ENCODE data around the gene PPP1CA.

PPP1CA gene

DNA sequence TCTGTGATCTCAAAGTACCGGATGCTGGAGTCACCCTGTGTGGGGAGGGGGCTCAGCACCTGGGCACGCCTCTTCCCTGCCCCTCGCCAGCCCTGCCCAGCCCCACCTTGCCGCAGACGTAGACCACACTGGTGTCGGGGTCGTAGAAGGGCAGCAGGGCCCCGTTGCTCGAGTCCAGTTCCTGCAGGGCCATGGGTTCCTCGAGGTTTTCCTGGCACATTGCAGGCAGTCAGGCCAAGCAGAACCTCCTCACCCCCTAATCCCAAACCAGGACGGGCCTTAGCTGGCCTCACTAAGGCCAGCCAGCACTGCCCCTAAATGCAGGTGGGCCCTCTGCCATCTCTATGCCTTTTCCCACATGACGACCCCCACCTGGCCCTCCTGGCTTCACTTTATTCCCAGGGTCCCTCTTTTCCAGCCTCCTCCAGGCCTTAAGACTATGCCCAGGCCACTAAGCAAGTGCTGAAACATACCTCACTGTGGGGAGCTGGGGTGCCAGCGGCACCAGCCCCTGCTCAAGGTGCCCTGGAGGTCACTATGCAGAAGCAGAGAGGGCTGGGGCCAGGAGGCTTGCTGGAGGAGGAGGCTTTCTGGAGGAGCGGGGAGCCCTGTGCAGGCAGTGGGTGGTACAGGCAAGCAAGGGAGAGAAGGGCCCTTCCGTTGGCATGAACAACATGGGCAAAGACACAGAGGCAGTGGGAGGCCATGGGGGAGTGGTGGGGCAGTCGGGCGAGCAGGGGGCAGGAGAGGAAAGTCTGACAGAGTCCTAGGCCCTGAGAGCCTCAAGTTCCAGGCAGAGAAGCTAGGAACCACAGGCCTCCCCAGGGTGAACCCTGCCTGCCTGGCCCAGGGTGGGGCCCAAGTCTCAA lies 38.8 kb upstream of the PPP1CA start:
- H3K4me1 ChIP-seq (ENCODE audit: control insufficient read depth in 2 of 2, insufficient read depth in 2 of 2, low read length in 2 of 2), result peaks cover 17 to 29% of the 10 kb centered on the region in 2 donors
- peak overlapping the region in 1 of 2 donors; percentile 61 for H3K27ac ChIP-seq (ENCODE audit: low read depth in 2 of 2, low read length in 2 of 2)
- H3K9ac ChIP-seq (ENCODE audit: low read depth in 1 of 2, low read length in 2 of 2), result no peak overlapping the region
- no peaks in the 10 kb centered on the region for H3K9me3 ChIP-seq (ENCODE audit: control insufficient read depth in 2 of 2, low read length in 2 of 2)
- peaks cover 24 to 25% of the 10 kb centered on the region in 2 donors for H3K36me3 ChIP-seq (ENCODE audit: control insufficient read depth in 2 of 2, insufficient read depth in 2 of 2, low read length in 2 of 2)
- H3K27me3 ChIP-seq (ENCODE audit: control insufficient read depth in 2 of 2, insufficient read depth in 2 of 2, low read length in 2 of 2), result no peaks in the 10 kb centered on the region
- no peak overlapping the region for H3K4me3 ChIP-seq (ENCODE audit: low read length in 2 of 2)

- no peaks in the 10 kb centered on the region for H3K27me3 ChIP-seq (ENCODE audit: control insufficient read depth in 2 of 2, insufficient read depth in 2 of 2, low read length in 2 of 2)
- H3K9me3 ChIP-seq (ENCODE audit: control insufficient read depth in 2 of 2, low read length in 2 of 2), result no peaks in the 10 kb centered on the region
- H3K36me3 ChIP-seq (ENCODE audit: control insufficient read depth in 2 of 2, insufficient read depth in 2 of 2, low read length in 2 of 2), result peaks cover 24 to 32% of the 10 kb centered on the region in 2 donors
- no peak overlapping the region for H3K9ac ChIP-seq (ENCODE audit: low read depth in 1 of 2, low read length in 2 of 2)
- peak overlapping the region; percentile 26 to 61 for H3K27ac ChIP-seq (ENCODE audit: low read depth in 2 of 2, low read length in 2 of 2)
- peak overlapping the region in 1 of 2 donors; percentile 44 for H3K4me3 ChIP-seq (ENCODE audit: low read length in 2 of 2)
- H3K4me1 ChIP-seq (ENCODE audit: control insufficient read depth in 2 of 2, insufficient read depth in 2 of 2, low read length in 2 of 2), result peaks cover 17 to 24% of the 10 kb centered on the region in 2 donors
Observed at GRCh38 chr11:67439321-67440228, 37.9 kb upstream of the PPP1CA start.

GRCh38 chr11:67438158-67438902 lies 36.7 kb upstream of the PPP1CA start:
- Histone ChIP-seq H3K27ac (ENCODE audit: low read depth in 2 of 2, low read length in 2 of 2) (peak overlapping the region in 1 of 2 donors; percentile 87), H3K4me3 (ENCODE audit: low read length in 2 of 2) (peak overlapping the region; percentile 32 to 77), H3K9me3 (ENCODE audit: control insufficient read depth in 2 of 2, low read length in 2 of 2) (no peaks in the 10 kb centered on the region), H3K9ac (ENCODE audit: low read depth in 1 of 2, low read length in 2 of 2) (no peak overlapping the region), H3K27me3 (ENCODE audit: control insufficient read depth in 2 of 2, insufficient read depth in 2 of 2, low read length in 2 of 2) (no peaks in the 10 kb centered on the region), H3K36me3 (ENCODE audit: control insufficient read depth in 2 of 2, insufficient read depth in 2 of 2, low read length in 2 of 2) (peaks cover 37 to 43% of the 10 kb centered on the region in 2 donors), H3K4me1 (ENCODE audit: control insufficient read depth in 2 of 2, insufficient read depth in 2 of 2, low read length in 2 of 2) (peaks cover 17 to 24% of the 10 kb centered on the region in 2 donors)

DNA sequence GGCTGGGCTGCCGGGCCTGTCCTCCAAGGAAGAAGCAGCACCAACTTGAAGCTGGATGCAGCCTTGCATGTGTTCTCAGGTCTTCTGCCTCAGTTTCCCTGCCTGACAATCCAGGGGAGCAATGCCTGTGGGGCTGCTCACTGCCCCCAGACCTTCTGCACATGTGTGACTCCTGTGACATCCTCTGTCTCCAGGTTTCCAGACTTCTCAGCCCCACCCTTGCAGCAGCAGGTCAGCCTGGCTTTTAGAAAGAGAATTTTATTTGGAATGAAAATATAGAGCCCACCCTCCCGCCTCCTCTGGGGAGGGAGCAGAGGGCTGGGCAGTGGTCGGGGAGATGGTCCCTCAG lies 36.1 kb upstream of the PPP1CA start:
- Histone ChIP-seq H3K4me1 (ENCODE audit: control insufficient read depth in 2 of 2, insufficient read depth in 2 of 2, low read length in 2 of 2) (peaks cover 17 to 24% of the 10 kb centered on the region in 2 donors), H3K36me3 (ENCODE audit: control insufficient read depth in 2 of 2, insufficient read depth in 2 of 2, low read length in 2 of 2) (peaks cover 42 to 46% of the 10 kb centered on the region in 2 donors), H3K4me3 (ENCODE audit: low read length in 2 of 2) (peak overlapping the region; percentile 32 to 77), H3K27ac (ENCODE audit: low read depth in 2 of 2, low read length in 2 of 2) (peak overlapping the region; percentile 55 to 87), H3K9ac (ENCODE audit: low read depth in 1 of 2, low read length in 2 of 2) (peak overlapping the region in 1 of 2 donors; percentile 47), H3K9me3 (ENCODE audit: control insufficient read depth in 2 of 2, low read length in 2 of 2) (no peaks in the 10 kb centered on the region), H3K27me3 (ENCODE audit: control insufficient read depth in 2 of 2, insufficient read depth in 2 of 2, low read length in 2 of 2) (no peaks in the 10 kb centered on the region)

- Histone ChIP-seq H3K27me3 (ENCODE audit: control insufficient read depth in 2 of 2, insufficient read depth in 2 of 2, low read length in 2 of 2) (no peaks in the 10 kb centered on the region), H3K9me3 (ENCODE audit: control insufficient read depth in 2 of 2, low read length in 2 of 2) (no peaks in the 10 kb centered on the region), H3K4me3 (ENCODE audit: low read length in 2 of 2) (peak within 1 kb of the TSS; percentile 32 to 77), H3K36me3 (ENCODE audit: control insufficient read depth in 2 of 2, insufficient read depth in 2 of 2, low read length in 2 of 2) (peaks cover 47 to 52% of the 10 kb centered on the region in 2 donors), H3K4me1 (ENCODE audit: control insufficient read depth in 2 of 2, insufficient read depth in 2 of 2, low read length in 2 of 2) (peaks cover 11 to 18% of the 10 kb centered on the region in 2 donors), H3K9ac (ENCODE audit: low read depth in 1 of 2, low read length in 2 of 2) (peak within 1 kb of the TSS in 1 of 2 donors; percentile 52), H3K27ac (ENCODE audit: low read depth in 2 of 2, low read length in 2 of 2) (peak within 1 kb of the TSS; percentile 55 to 87)
Observed at GRCh38 chr11:67437082-67437808, 35.6 kb upstream of the PPP1CA start, which contains the start of gene PTPRCAP. TSS of gene PTPRCAP (minus strand) at chr11:67437682. CDS start at chr11:67437619, 63 bp downstream.

DNA sequence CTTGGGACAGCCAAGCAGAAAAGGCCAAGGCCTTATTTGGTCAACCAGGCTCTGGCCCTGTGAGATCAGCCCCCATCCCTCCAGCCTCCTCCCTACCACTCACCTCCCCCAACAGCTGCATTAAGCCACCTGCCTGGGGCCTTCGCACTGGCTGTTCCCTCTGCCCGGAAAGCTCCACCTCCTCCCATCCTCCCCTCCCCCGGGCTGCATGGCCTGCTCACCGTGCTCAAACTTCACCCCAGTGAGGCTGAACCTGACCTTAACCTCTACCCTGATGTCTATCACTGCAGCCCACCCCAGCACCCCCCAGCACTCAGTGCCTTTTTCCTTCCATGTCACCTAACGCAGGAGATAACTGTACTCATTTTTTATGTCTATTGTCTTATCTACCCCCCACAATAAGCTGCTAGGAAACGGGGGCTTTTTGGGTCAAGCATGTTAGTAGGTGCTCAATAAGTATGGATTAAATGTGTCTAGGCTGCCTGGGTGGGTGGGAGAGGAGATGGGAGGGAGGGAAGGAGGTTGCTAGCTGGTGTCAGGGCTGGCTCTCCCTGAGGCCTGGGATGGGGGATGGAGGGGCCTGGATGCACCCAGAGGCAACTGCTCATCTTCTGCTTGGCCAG lies 34.9 kb upstream of the PPP1CA start:
- Histone ChIP-seq H3K27ac (ENCODE audit: low read depth in 2 of 2, low read length in 2 of 2) (peak overlapping the region in 1 of 2 donors; percentile 87), H3K27me3 (ENCODE audit: control insufficient read depth in 2 of 2, insufficient read depth in 2 of 2, low read length in 2 of 2) (no peaks in the 10 kb centered on the region), H3K9ac (ENCODE audit: low read depth in 1 of 2, low read length in 2 of 2) (peak overlapping the region in 1 of 2 donors; percentile 26), H3K9me3 (ENCODE audit: control insufficient read depth in 2 of 2, low read length in 2 of 2) (no peaks in the 10 kb centered on the region), H3K36me3 (ENCODE audit: control insufficient read depth in 2 of 2, insufficient read depth in 2 of 2, low read length in 2 of 2) (peaks cover 51% of the 10 kb centered on the region in 2 donors), H3K4me1 (ENCODE audit: control insufficient read depth in 2 of 2, insufficient read depth in 2 of 2, low read length in 2 of 2) (peaks cover 5 to 13% of the 10 kb centered on the region in 2 donors), H3K4me3 (ENCODE audit: low read length in 2 of 2) (peak overlapping the region; percentile 14 to 75)

GRCh38 chr11:67435727-67436458 lies 34.2 kb upstream of the PPP1CA start:
- Histone ChIP-seq H3K27me3 (ENCODE audit: control insufficient read depth in 2 of 2, insufficient read depth in 2 of 2, low read length in 2 of 2) (no peaks in the 10 kb centered on the region), H3K4me3 (ENCODE audit: low read length in 2 of 2) (peak overlapping the region; percentile 1 to 75), H3K9me3 (ENCODE audit: control insufficient read depth in 2 of 2, low read length in 2 of 2) (no peaks in the 10 kb centered on the region), H3K4me1 (ENCODE audit: control insufficient read depth in 2 of 2, insufficient read depth in 2 of 2, low read length in 2 of 2) (peaks cover 2 to 13% of the 10 kb centered on the region in 2 donors), H3K36me3 (ENCODE audit: control insufficient read depth in 2 of 2, insufficient read depth in 2 of 2, low read length in 2 of 2) (peaks cover 48 to 49% of the 10 kb centered on the region in 2 donors), H3K9ac (ENCODE audit: low read depth in 1 of 2, low read length in 2 of 2) (no peak overlapping the region), H3K27ac (ENCODE audit: low read depth in 2 of 2, low read length in 2 of 2) (peak overlapping the region; percentile 32 to 37)

DNA sequence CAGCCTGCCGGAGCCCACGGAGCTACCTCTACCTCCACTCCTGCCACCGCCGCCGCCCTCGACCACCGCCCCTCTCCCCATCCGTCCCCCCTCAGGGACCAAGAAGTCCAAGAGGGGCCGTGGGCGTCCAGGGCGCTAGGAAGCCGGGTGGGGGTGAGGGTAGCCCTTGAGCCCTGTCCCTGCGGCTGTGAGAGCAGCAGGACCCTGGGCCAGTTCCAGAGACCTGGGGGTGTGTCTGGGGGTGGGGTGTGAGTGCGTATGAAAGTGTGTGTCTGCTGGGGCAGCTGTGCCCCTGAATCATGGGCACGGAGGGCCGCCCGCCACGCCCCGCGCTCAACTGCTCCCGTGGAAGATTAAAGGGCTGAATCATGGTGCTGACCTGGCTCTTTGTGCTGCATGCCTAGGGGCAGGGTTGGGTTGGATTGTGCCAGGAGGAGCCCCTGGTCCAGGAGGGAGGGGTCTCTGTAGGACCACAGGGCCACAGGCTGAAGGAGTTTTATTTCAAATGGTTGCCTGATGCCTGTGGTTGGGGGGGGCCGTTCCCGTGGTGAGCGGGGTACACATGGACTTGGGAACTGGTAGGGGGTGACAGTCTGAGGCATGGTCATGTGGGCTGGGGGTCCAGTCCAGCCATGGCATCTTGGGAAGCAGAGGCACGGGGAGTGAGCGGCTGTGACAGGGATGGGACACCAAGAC lies 33.5 kb upstream of the PPP1CA start:
- Histone ChIP-seq H3K4me1 (ENCODE audit: control insufficient read depth in 2 of 2, insufficient read depth in 2 of 2, low read length in 2 of 2) (peaks cover 0 to 13% of the 10 kb centered on the region in 2 donors), H3K36me3 (ENCODE audit: control insufficient read depth in 2 of 2, insufficient read depth in 2 of 2, low read length in 2 of 2) (peaks cover 41 to 47% of the 10 kb centered on the region in 2 donors)

More for the DNA sequence above, 33.5 kb upstream of the PPP1CA start:
- Histone ChIP-seq H3K9me3 (ENCODE audit: control insufficient read depth in 2 of 2, low read length in 2 of 2) (no peaks in the 10 kb centered on the region), H3K9ac (ENCODE audit: low read depth in 1 of 2, low read length in 2 of 2) (no peak overlapping the region), H3K4me3 (ENCODE audit: low read length in 2 of 2) (peak overlapping the region in 1 of 2 donors; percentile 1), H3K27ac (ENCODE audit: low read depth in 2 of 2, low read length in 2 of 2) (peak overlapping the region in 1 of 2 donors; percentile 32), H3K27me3 (ENCODE audit: control insufficient read depth in 2 of 2, insufficient read depth in 2 of 2, low read length in 2 of 2) (no peaks in the 10 kb centered on the region)
